Lower leg skin (tissue), 3 donors: Measurements from ENCODE around the gene ARHGAP23.

ENCODE experiments used
- CTCF ChIP-seq, 3 donors: fragments of 450-650 bp; IDR thresholded peaks; one replicate each; pipeline ENCODE4 v1.5.1; 2016; ENCODE audit warnings: antibody characterized with exemption in 3 of 3, mild to moderate bottlenecking in 3 of 3, moderate library complexity in 2 of 3
- POLR2A ChIP-seq, 2 donors: fragments of 450-650 bp; IDR thresholded peaks; one replicate each; pipeline ENCODE4 v1.6.1; 2016 to 2017; ENCODE audit warnings: antibody characterized with exemption in 2 of 2, mild to moderate bottlenecking in 1 of 2, moderate library complexity in 1 of 2

- TF ChIP-seq CTCF (IDR thresholded peaks at IDR 0.05) (no peak), POLR2A (IDR thresholded peaks at IDR 0.05) (no peak)
These were observed 83.2 kb downstream of the ARHGAP23 start for GRCh38 chr17:38511150-38512108.
